ENCODE measurements around the gene ARHGEF19. TPM values are rescaled to one million over a fixed set of nuclear protein-coding genes. Genes with fewer than 3 reads are reported as not detected.

The ARHGEF19 gene
- total RNA-seq, 1 experiment from 2014 or later, result 21.1 TPM

DNA sequence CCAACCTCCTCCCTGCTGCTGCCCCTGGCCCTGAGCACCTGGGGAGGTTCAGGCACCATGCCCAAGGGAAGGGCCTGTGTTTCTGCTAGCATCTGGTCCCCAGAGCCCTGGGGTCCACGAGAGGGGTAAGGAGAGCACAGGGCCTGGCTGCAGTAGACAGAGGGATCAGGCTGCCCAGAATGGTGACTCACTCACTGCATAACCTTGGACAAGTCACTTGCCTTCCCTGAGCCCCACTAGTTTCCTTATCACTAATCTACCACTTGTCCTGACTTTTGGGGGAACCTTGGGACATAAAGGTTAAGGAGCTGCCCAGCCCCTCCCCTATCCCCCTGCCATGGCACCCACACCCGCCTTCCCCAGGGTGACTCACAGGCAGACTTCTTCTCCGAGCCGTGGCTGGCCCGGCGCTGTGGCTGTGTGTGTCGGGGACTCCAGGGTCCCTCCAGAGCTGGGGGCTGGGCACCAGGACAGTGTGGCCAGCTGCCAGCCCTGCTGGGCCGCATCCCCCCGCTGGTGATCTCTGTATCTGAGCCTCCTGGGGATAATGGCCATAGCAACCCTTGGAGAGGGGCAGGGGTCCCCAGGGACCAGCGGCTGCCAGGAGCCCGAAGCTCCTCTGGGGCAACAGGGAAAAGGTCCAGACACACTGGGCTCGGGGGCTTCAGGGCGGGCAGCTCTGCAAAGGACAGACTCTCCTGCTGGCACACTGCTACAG, 4.0 kb downstream of the ARHGEF19 start:
- Histone ChIP-seq H4K8ac (replicated peaks; ENCODE audit: insufficient read length, low read depth, low read length) (no peak overlapping the region), H3K23ac (ENCODE audit: insufficient read length, low read depth, low read length) (no peak overlapping the region), H2BK20ac (ENCODE audit: low read depth, low read length, poor library complexity, severe bottlenecking) (no peak overlapping the region), H3K14ac (ENCODE audit: insufficient read depth, low read length) (no peak overlapping the region; the same call in 1 of the 2 replicates), H3K18ac (ENCODE audit: insufficient read length, low read depth, low read length) (no peak overlapping the region), H3K9me3 (ENCODE audit: control insufficient read depth, low read depth, low read length) (no peaks in the 10 kb centered on the region), H3T11ph (ENCODE audit: low read length) (no peak overlapping the region), H4K20me1 (ENCODE audit: control insufficient read depth, insufficient read depth, insufficient read length) (no peaks in the 10 kb centered on the region), H2BK120ac (ENCODE audit: low read depth, low read length, poor library complexity, severe bottlenecking) (no peak overlapping the region), H3K4me2 (ENCODE audit: insufficient read depth, insufficient read length, low read length) (no peak overlapping the region), H3K56ac (ENCODE audit: insufficient read length, low read depth, low read length) (no peak overlapping the region), H4K5ac (ENCODE audit: insufficient read length, low read depth, low read length) (no peak overlapping the region), H3K23me2 (ENCODE audit: insufficient read length, low read depth, low read length, poor library complexity, severe bottlenecking) (peaks cover 21% of the 10 kb centered on the region), H2AK5ac (ENCODE audit: insufficient read length, low read length) (no peak overlapping the region), H3K79me2 (ENCODE audit: insufficient read depth, low read length) (no peaks in the 10 kb centered on the region; the same call in none of the 2 replicates), H3K4me1 (ENCODE audit: insufficient read depth, low read length) (peaks cover 9% of the 10 kb centered on the region; the same call in 1 of the 2 replicates), H3K27ac (ENCODE audit: insufficient read length, low read depth, low read length) (no peak overlapping the region), H3K27me3 (ENCODE audit: insufficient read depth, low read length) (no peaks in the 10 kb centered on the region), H3K9ac (ENCODE audit: extremely low read depth, insufficient read length, low read length) (no peak overlapping the region), H3K4ac (ENCODE audit: low read depth, low read length) (no peak overlapping the region), H2BK15ac (ENCODE audit: low read depth, low read length) (no peak overlapping the region), H4K91ac (ENCODE audit: insufficient read length, low read depth, low read length) (no peak overlapping the region), H2BK5ac (ENCODE audit: insufficient read length, low read length) (no peak overlapping the region), H2AFZ (ENCODE audit: low read length) (no peak overlapping the region), H3K79me1 (ENCODE audit: insufficient read depth, low read depth, low read length, poor library complexity, severe bottlenecking) (peaks cover 2% of the 10 kb centered on the region), H2BK12ac (ENCODE audit: insufficient read length, low read depth, low read length) (no peak overlapping the region)
- no CpG with 5 or more reads among the region's 13 CpGs for WGBS (ENCODE audit: extremely low coverage, insufficient read length, low lambda C conversion rate)
- DNase-seq, result no peak
- Mint-ChIP-seq H3K9me3 (no peaks in the 10 kb centered on the region), H3K27ac (no peak overlapping the region), H3K4me3 (no peak overlapping the region; a peak in 1 of 5 replicates), H3K36me3 (ENCODE audit: insufficient read depth in 1 of 3, low read depth in 3 of 3) (peaks cover 3 to 19% (median 11%) of the 10 kb centered on the region in 3 experiments; a peak in 6 of 7 replicates), H3K4me1 (peaks cover 41 to 52% of the 10 kb centered on the region in 2 experiments), H3K27me3 (ENCODE audit: low read depth) (no peaks in the 10 kb centered on the region)
- no peak for TF ChIP-seq CTCF (conservative IDR thresholded peaks at IDR 0.05)
